ENCODE data around the gene TFPT.

The TFPT gene, protein sequence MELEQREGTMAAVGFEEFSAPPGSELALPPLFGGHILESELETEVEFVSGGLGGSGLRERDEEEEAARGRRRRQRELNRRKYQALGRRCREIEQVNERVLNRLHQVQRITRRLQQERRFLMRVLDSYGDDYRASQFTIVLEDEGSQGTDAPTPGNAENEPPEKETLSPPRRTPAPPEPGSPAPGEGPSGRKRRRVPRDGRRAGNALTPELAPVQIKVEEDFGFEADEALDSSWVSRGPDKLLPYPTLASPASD

DNA sequence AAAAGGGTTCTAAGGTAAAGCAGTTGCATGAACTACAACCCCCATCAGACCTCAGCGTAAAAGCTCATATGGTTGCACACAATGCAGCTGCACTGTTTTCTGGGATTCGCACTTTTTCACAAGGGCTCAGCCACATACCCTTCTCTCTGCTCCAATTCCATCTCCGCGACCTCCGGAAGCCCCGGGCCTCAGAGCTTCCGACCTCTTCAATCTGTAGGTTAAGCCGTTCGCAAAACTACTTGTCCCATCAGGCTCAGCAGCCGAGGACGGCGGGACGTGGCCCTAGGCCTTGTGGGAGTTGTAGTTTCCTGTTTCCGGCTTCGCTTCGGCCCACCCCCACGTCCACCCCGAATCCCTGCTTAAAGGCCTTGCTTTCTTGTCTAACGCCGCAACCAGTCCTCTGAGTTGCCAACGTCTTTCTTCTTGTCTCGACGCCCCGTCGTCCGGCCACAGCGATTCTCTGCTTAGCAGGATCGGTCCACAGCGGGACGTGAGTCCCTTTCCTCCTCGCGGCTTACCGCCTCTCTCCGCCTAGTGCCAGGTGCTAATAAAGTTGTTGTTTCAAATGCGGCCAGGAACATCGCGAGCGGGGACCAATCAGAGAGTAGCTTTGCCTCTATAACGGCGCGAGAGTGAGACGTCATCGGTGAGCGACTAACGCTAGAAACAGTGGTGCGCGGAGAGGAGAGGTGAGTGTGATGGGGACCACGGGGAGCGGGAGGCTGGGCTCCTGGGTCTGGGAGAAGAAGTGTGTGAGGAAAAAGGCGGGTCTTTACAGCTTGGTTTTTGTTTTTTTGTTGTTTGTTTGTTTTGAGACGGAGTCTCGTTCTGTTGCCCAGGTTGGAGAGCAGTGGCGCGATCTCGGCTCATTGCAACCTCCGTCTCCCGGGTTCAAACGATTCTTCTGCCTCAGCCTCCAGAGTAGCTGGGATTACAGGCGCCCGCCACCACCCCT is at the start of gene TFPT, which contains the start of gene PRPF31:
Gene TFPT (minus strand): TSS at position 549 of the 955 bp plus-strand sequence. CDS start 388 bp downstream, at position 161.
Gene PRPF31 (plus strand): TSS at position 646 of the 955 bp plus-strand sequence. CDS start 2,525 bp downstream, outside the sequence.
- peak; percentile 94 to 97 for DNase-seq (ENCODE audit: low read depth in 2 of 2)

DNA sequence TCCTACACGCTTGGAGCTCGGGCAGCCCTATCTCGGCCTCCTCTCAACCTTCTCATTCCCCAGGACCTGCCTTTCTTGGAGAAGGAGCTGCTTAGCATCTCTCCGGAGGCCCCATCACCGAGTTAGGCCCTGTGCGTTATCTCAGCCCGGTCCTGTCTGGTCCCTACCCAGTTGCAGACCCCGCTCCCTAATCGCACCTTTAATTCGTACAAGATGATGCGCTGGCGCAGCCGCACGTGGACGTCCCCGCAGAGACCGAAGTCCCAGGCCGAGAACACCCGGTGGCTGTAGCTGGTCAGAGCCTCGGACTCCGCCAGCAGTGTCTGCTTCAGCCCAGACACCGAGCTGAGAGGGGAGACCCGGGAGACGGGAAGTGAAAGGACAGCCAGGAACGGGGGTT is 49.8 kb upstream of the TFPT start:
- DNase-seq (ENCODE audit: low read depth in 2 of 2) = no peak

DNA sequence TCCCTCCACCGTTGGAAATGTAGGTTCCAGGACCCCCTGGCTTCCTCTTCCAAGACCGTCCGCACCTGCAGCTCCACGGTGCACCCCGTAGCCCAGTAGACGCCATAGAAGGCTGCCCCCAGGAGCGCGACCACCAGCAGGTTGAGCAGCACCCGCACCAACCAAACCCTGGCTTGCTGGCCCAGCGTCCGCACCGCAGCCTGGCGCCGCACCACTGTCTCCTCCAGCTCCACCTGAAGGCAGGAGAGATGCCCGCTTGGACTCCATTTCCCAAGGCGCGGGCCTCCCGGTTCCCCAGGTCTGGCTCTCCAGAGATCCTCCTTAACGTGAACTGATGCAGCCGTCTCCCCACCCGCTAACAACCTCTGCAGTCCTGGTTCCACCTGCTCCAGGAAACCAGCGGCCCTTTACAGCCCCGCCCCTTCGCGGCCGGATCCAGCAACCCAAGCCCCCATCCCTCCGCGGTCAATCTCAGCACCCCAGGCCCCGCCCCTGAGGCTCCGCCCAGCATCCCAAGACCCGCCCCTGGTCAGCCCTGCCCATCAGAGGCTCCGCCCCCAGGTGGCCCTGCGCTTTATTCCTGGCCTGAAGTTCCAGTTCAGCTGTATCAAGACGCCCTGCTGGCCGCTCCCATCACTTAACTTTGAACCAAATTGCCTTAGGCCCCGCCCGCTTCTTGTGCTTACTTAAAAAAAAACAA is 49.1 kb upstream of the TFPT start:
- DNase-seq (ENCODE audit: low read depth in 2 of 2) = peak in 1 of 2 experiments; percentile 55

DNA sequence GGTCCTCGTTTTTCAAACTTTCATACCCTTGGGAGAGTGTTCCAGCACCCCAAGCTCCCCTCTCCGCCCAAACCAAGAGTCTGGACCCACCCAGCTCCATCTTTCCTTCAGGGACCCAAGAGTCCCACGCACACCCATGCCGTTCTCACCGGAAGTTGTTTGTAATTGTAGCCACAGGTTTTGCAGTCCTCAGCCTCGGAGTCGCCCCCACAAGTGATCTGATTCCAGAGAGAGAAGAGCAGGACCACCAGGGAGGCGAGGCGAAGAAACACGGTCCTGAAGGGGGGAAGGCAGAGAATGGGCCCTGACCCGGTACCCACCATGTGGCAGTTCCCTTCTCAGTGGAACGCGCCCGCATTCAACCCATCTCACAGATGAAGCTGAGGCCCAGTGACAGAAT is 47.4 kb upstream of the TFPT start:
- DNase-seq (ENCODE audit: low read depth in 2 of 2) = no peak

DNA sequence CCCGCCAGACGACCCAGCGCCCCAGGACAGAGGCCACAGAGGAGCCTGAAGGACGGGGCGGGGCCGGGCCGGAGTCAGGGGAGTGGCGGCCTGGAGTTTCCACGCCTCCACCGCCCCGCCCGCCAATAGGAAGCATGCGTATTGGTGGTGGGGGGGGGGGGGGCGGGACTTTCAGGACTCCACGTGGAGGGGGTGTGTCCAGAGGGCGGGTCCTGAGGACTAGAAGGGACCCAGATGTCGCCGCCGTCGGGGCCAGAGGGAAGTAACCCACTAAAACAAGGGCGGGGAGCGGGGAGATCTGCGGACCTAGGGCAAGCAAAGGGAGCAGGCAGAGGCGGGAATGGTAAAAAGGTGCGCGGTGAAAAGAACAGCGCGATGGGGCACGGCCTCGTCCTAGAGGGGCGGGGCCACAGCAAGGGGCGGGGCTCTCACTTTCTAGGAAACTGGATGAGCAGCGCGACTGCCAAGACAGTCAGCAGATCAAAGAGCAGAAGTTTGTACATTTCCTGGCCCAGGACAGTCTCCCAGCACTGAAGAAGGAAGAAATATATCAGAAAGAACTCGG is 46.9 kb upstream of the TFPT start:
- DNase-seq (ENCODE audit: low read depth in 2 of 2) = peak; percentile 50 to 78

DNA sequence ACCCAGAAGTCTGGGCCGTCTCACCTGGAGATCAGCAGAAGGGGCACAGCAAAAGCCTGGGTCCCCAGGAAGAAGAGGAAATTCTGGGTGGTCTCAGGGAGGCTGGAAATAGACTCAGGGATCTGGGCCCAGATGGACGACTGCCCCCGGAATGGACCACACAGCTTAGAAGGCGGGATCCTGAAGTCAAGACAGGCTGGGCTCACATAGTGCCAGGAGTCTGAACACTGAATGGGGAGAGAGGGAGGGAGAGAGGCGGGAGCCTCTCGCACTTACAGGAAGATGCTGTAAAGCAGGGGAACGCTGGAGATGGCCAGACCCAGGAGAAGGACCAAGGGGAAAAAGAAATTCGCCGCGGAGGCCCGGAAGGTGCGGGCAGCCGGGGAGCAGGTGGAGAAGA is 45.4 kb upstream of the TFPT start:
- no peak for DNase-seq (ENCODE audit: low read depth in 2 of 2)

DNA sequence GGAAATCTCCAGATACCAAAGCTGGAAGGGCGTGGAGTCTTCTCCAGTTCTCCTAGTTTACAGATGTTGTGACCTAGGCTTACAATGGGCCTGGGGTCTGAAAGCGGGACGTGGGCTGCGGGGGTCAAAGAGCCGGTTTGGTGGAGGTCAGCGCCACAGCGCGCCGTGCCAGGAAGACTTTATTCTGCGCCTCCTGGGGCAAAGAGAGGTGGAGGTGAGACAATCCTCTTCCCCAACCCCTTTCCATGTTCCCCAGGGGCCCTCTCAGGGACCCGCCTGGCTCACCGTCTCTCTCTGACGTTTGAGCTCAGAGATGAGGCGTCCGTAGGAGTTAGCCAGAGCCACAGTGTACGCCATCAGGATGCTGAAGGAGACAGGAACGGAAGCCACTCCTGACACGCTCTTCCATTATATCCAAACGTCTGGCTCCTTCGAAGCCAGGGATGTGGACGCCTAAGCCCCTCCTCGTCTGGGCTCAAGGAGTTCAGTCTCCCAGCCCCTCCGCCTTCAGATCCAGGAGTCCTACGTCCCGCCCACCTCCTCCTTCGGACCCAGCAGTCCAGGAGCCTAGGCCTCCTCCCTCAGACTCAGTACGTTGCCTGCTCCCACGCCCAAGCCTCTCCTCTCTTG is 44.8 kb upstream of the TFPT start:
- DNase-seq (ENCODE audit: low read depth in 2 of 2) = no peak

DNA sequence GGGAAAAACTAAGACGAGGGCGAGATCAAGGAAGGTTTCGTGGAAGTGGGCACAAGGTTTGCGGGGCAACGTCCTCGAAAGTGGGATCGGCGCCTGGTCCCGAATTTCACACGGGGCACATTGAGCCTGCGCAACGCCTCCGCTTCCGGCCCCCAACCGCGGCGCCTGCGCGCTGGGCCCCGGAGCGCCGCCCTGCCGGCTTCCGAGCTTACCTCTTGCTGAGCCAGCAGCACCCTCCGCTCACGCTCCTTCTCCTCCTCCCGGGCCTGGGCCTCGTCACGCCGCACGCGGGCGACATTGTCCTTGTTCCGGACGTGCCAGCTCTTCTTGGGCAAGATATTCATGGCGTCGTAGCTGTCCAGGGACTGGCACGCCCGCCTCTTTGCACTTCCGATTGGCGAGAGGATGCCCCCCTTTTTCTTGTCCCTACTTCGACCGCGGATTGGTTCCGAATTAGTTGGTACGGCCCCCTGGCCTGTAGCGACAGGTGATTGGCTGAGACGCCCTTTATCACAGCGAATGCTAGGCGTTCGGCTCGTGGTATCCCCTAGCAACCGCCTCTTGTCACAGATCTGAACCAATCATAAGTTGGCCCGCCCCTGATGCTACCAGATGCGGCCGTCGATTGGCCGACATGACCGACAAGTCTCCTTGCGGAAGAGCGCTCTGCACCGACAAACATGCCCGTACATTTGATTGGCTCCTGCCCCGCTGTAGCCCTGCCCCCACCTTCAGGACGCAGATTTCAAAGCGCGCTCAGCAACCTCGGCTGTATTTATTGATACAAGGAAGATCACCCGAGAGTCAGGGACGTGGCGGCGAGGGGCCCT is 44.1 kb upstream of the TFPT start, which contains the start of gene LENG1:
Gene LENG1 (minus strand): TSS at position 370 of the 830 bp plus-strand sequence. CDS start 26 bp downstream, at position 344.
- peak; percentile 97 for DNase-seq (ENCODE audit: low read depth in 2 of 2)

DNA sequence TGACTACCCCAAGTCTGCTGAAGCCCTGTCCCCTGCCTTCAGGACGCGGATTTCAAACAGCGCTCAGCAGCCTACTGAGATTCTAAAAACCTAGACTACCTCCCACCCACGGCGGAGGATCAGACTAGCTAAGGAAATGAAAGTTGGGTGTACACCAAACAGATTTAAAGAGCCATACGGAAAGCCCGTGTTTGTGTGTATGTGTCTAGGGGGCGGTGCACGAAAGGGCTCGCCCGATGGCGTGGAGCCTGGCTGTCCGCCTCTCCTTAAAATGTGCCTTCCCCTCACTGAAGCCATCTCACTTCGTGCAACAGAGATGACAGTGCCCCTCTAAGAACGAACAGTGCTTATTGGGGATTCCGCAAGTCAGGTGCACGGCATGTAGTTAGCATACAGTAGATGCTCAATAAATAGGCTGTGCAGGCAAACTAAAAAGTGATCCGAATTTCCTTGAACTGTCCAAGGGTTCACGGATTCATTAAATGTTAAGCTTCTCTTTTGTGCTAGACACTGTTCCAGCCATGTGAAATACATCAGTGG is 43.4 kb upstream of the TFPT start:
- DNase-seq (ENCODE audit: low read depth in 2 of 2) = no peak

DNA sequence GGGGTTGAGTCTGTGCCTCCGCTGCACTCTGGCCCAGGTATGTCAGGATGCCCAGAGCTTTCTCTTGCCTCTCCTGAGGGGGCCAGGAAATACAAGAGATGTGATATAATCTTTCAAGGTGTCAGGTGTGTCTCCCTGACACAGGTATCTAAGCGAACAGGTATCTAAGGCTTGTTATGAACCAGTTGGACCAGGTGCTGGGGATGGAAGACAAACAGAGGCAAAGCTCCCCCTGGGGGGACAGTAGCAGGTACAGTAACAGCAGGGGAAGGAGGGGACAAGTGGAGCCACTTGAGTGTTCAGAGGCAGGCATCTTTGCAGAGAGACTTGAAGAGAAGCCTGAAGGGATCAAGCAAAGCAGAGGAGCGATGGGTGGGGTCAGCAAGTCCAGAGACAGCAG is 41.5 kb upstream of the TFPT start:
- DNase-seq (ENCODE audit: low read depth in 2 of 2) = no peak

DNA sequence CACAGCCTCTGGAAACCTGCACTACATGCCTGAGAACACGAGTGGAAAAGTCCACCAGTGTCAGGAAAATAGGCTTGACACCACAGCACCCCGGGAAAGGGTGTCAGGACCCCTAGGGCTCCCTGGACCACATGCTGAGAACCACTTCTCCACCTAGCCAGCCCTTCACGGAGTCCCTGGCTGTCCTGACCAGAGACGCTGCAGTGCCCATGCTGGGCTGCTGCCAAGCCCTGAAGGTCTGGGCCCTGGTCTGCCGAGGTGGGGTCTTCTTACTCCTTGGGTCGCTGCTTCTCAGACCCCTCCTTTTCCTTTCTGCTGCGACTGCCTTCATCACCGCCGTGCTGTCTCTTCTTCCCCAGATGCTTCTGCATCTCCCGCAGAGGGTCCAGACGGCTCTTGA is 41.0 kb upstream of the TFPT start:
- no peak for DNase-seq (ENCODE audit: low read depth in 2 of 2)

DNA sequence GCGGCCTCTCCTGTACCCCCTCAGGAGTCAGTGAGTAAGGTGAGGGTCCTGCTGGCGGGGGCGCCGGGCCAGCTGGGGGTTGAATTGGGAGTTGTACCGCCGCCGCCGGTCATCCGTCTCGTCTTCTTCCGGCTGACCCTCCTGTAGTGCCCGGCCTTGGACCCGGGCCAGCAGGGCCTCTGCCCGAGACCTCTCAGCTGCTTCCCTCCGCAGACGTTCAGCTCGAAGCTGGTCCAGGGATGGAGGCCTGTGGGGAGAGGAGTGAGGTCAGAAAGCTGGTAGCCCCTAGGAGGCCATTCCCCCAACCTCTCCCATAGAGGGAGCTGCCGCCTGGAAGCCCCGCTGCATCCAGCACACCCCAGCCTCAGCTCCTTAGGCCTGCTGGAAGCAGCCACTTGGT is 40.2 kb upstream of the TFPT start:
- no peak for DNase-seq (ENCODE audit: low read depth in 2 of 2)

DNA sequence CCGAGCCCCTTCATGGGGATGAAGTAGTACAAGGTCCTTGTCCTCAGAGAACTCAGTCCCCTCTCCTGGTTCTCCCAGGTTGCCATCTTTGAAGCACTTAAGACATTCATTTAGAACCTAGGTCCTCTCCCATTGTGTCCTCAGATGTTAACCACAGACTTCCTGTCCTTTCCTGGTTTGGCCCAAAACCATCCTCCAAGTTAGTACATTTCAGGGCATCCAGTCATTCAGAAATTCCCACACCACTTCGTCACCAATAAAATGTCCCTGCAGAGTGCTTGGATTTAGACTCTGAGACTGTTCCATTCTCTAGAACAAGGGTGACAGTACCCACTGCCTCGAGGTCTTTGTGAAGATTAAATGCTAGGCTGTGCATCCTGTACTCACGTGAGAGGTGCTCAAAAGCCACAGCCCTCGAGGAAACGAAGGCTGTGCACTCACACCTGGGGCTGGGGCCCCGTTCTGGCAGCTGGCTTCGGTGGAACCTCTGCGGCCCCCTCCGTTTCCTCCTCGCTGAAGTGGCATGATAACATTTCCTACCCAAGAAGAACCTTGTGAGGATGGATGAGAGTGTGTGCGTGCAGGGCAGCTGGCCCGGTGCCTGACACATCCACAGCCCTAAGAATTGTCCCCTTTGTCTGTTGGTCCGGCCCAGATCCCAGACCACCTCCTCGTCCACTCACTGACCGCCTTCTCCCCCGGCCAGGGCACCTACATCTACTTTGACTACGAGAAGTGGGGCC is 39.3 kb upstream of the TFPT start:
- DNase-seq (ENCODE audit: low read depth in 2 of 2) = no peak

DNA sequence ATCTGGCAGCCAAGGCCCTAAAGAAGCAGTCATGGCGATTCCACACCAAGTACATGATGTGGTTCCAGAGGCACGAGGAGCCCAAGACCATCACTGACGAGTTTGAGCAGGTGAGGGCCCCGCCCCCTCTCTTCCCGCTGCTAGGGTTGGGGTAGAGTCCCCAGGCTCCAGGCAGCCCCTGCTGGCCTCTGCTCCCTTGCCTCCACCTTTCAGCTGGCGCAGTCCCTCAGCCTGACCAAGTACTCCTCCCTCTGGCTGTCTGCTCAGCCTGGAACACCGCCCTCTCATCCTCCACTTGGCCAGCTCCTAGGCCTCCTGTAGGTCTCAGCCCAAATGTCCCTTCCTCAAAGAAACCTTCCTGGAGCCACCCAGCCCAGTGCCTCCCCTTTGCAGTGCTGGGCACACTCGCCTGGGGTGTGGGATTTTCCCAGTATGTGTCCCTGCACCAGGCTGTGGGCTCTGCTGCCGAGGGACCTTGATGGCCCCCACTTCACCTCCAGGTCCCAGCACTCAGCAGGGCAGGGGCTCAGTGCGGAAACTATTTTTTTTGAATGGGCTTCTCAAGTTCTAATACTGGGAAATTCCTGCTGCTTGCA is 38.4 kb upstream of the TFPT start:
- DNase-seq (ENCODE audit: low read depth in 2 of 2) = no peak

DNA sequence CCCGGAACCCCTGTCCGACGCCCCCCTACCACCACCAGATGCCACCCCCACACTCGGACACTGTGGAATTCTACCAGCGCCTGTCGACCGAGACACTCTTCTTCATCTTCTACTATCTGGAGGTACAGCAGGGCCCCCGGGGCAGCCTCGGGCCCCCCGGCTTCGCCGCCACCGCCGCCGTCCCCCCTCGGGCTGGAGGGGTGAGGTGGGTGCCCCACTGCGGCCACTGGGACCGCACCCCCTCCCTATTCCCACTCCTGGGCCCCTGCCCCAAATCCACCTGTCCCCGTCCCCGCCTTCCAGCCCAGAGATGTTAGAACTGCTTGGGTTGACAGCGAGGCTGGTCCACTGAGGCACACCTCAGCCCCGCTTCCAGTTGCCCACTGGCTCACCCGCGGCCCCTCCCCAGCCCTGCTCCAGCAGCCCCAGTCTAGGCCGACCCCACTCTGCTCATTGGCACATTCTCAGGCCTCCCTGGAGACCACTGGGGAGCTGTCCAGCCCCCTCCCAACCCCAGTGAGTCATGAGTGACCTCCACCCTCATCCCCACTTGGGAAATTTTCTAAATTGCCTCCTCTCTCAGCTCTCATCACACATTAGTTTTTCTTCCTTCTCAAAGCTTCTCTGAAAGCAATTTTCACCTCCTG is 37.5 kb upstream of the TFPT start:
- DNase-seq (ENCODE audit: low read depth in 2 of 2) = no peak

DNA sequence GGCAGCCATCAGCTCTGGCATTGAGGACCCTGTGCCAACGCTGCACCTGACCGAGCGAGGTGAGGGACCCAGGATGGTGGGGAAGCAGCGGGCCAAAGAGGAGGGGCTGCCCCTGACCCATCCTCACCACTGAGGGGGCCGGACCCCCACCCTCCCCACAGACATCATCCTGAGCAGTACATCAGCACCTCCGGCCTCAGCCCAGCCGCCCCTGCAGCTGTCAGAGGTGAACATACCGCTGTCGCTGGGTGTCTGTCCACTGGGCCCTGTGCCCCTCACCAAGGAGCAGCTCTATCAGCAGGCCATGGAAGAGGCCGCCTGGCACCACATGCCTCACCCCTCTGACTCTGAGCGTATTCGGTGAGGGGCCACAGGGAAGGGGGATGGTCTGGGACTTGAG is 36.8 kb upstream of the TFPT start:
- DNase-seq (ENCODE audit: low read depth in 2 of 2) = no peak

DNA sequence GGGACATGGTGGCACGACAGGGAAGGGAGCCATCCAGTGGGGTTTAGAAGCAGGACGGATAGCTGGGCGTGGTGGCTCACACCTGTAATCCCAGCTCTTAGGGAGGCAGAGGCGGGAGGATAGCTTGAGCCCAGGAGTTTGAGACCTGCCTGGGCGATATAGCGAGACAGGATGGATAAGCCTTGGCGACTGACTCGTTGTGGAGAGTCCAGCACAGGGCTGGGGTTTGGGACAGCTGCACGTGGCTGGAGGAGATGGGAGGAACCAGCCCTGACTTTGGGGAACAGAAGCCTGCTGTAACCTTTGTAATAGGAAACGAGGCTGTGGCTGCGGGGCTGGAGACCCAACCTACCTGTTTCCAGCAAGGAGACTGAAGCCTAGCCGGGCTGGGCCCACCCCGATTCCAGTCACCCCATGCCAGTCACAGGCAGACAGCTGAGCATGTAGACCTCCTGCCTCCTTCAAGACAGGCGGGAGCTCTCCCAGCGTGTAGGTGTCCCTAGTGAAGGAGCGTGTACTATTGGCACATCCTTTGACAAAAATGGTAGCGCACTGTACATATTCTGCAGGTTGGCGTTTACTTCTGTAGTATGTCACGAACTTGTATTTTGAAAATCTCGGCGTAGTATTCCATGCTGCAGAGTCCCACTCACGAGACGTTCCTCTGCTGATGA is 36.0 kb upstream of the TFPT start:
- DNase-seq (ENCODE audit: low read depth in 2 of 2) = no peak

Data from stimulated activated CD4-positive, alpha-beta T cell treated with anti-CD3 and anti-CD28 coated beads, Interleukin-12 subunit alpha, Interleukin-12 subunit beta, amount 100 ng/mL, for 24 hours (primary cell).